GM21619 (cell line): Measurements from ENCODE around the gene ZBTB46.

Experiments used
- ATAC-seq: cut with Tn5 transposase; IDR thresholded peaks from one replicate; pipeline ENCODE4 v1.9.1; 2021; ENCODE audit not compliant: unreplicated experiment

ZBTB46 gene

GRCh38 chr20:63768591-63769515 is 62.2 kb downstream of the ZBTB46 start:
- ATAC-seq: no peak

GRCh38 chr20:63767886-63768285 is 63.2 kb downstream of the ZBTB46 start:
- no peak for ATAC-seq

GRCh38 chr20:63767456-63767855 is 63.6 kb downstream of the ZBTB46 start:
- no peak for ATAC-seq

- no peak for ATAC-seq
These were observed 64.2 kb downstream of the ZBTB46 start for GRCh38 chr20:63766695-63767426.

GRCh38 chr20:63765902-63766301 is 65.2 kb downstream of the ZBTB46 start:
- no peak for ATAC-seq

- ATAC-seq: no peak
These were observed 65.8 kb downstream of the ZBTB46 start for GRCh38 chr20:63765082-63765873.

- ATAC-seq: no peak
These were observed 71.6 kb downstream of the ZBTB46 start for GRCh38 chr20:63759377-63759901.

GRCh38 chr20:63758152-63758551 is 72.9 kb downstream of the ZBTB46 start:
- no peak for ATAC-seq

GRCh38 chr20:63756648-63756991 is 74.4 kb downstream of the ZBTB46 start:
- no peak for ATAC-seq

- no peak for ATAC-seq
These were observed 75.0 kb downstream of the ZBTB46 start for GRCh38 chr20:63755933-63756647.

- ATAC-seq: no peak
These were observed 77.1 kb downstream of the ZBTB46 start for GRCh38 chr20:63754008-63754407.

GRCh38 chr20:63753381-63753780 is 77.7 kb downstream of the ZBTB46 start:
- no peak for ATAC-seq

GRCh38 chr20:63752411-63753101 is 78.5 kb downstream of the ZBTB46 start:
- ATAC-seq: no peak

- ATAC-seq: no peak
These were observed 79.4 kb downstream of the ZBTB46 start for GRCh38 chr20:63751471-63752271.

- no peak for ATAC-seq
These were observed 80.1 kb downstream of the ZBTB46 start for GRCh38 chr20:63750807-63751470.

- ATAC-seq: no peak
These were observed 81.2 kb downstream of the ZBTB46 start for GRCh38 chr20:63749597-63750508.

- ATAC-seq: no peak
These were observed 82.2 kb downstream of the ZBTB46 start for GRCh38 chr20:63748934-63749270.
